HL-60 (cell line): ENCODE measurements around the gene ASB3.

Experiments used
- DNase-seq, 2 experiments: peaks; one replicate each; pipeline ENCODE4 v3.0.0-alpha.2; 2010 to 2020; ENCODE audit warnings: low read depth in 1 of 2, low spot score in 1 of 2
- H3K27ac ChIP-seq: fragments of 250-450 bp; sonication (Bioruptor Pico); replicated peaks from 2 replicates; pipeline ENCODE4 v1.5.1; 2020; ENCODE audit warnings: mild to moderate bottlenecking, moderate library complexity
- H3K27me3 ChIP-seq: fragments of 250-450 bp; sonication (Bioruptor Pico); 2 replicates; pipeline ENCODE4 v1.5.1; 2021; ENCODE audit warnings: mild to moderate bottlenecking, moderate library complexity; ENCODE audit not compliant: insufficient read depth, poor library complexity, severe bottlenecking
- H3K4me3 ChIP-seq: replicated peaks from 2 replicates; pipeline ENCODE4 v1.5.1; 2011; ENCODE audit warnings: mild to moderate bottlenecking, control low read depth, low read length; ENCODE audit not compliant: insufficient read depth
- GABPA ChIP-seq: IDR thresholded peaks from 2 replicates; pipeline ENCODE4 v1.6.1; 2012; ENCODE audit warnings: low read depth
- POLR2AphosphoS5 ChIP-seq: IDR thresholded peaks from 2 replicates; pipeline ENCODE4 v1.6.1; 2012; ENCODE audit warnings: low read depth
- SPI1 ChIP-seq: IDR thresholded peaks from 2 replicates; pipeline ENCODE4 v1.6.1; 2012; ENCODE audit warnings: low read depth, mild to moderate bottlenecking, borderline replicate concordance
- TF ChIP-seq, protein P1 (sequence below): IDR thresholded peaks from one replicate; pipeline ENCODE4 v1.5.1; 2011; ENCODE audit warnings: low read length, control low read depth, inconsistent platforms; ENCODE audit not compliant: insufficient read depth
- TF ChIP-seq, protein P2 (sequence below): IDR thresholded peaks from 2 replicates; pipeline ENCODE4 v1.6.1; 2012; ENCODE audit warnings: low read depth; ENCODE audit not compliant: insufficient replicate concordance

ASB3 gene

DNA sequence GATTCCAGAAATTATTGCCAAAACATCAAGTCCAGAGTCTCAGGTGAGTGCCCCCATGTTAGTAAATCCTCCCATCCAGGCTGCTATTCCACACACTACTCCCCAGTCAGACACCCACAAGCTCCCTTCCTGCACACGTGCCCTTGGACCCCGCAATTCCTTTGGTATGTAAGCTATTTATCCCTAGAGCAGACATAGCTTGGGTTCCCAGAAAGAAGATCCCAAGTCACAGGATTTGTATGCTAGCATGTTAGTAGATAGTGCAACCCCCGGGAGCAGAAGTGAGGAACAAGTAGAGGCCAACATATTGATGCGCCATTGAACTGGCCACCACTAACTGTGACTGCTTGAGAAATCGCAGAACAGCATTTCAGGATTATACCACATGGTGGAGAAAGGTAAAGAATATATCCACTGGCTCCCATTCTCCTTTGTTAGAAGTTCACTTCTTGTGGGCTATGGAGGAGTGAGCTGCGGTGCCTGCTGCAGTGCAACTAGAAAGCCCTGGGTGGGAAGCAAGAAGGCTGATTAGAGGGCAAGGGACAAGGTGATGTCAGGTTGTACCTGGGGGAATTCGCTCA, 156.6 kb downstream of the ASB3 start:
- no peak overlapping the region for H3K27ac ChIP-seq
- no peak overlapping the region for H3K4me3 ChIP-seq
- H3K27me3 ChIP-seq, result no peaks in the 10 kb centered on the region
- no peak for DNase-seq
- TF ChIP-seq, protein P1, sequence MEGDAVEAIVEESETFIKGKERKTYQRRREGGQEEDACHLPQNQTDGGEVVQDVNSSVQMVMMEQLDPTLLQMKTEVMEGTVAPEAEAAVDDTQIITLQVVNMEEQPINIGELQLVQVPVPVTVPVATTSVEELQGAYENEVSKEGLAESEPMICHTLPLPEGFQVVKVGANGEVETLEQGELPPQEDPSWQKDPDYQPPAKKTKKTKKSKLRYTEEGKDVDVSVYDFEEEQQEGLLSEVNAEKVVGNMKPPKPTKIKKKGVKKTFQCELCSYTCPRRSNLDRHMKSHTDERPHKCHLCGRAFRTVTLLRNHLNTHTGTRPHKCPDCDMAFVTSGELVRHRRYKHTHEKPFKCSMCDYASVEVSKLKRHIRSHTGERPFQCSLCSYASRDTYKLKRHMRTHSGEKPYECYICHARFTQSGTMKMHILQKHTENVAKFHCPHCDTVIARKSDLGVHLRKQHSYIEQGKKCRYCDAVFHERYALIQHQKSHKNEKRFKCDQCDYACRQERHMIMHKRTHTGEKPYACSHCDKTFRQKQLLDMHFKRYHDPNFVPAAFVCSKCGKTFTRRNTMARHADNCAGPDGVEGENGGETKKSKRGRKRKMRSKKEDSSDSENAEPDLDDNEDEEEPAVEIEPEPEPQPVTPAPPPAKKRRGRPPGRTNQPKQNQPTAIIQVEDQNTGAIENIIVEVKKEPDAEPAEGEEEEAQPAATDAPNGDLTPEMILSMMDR, result no peak
- TF ChIP-seq, protein P2, sequence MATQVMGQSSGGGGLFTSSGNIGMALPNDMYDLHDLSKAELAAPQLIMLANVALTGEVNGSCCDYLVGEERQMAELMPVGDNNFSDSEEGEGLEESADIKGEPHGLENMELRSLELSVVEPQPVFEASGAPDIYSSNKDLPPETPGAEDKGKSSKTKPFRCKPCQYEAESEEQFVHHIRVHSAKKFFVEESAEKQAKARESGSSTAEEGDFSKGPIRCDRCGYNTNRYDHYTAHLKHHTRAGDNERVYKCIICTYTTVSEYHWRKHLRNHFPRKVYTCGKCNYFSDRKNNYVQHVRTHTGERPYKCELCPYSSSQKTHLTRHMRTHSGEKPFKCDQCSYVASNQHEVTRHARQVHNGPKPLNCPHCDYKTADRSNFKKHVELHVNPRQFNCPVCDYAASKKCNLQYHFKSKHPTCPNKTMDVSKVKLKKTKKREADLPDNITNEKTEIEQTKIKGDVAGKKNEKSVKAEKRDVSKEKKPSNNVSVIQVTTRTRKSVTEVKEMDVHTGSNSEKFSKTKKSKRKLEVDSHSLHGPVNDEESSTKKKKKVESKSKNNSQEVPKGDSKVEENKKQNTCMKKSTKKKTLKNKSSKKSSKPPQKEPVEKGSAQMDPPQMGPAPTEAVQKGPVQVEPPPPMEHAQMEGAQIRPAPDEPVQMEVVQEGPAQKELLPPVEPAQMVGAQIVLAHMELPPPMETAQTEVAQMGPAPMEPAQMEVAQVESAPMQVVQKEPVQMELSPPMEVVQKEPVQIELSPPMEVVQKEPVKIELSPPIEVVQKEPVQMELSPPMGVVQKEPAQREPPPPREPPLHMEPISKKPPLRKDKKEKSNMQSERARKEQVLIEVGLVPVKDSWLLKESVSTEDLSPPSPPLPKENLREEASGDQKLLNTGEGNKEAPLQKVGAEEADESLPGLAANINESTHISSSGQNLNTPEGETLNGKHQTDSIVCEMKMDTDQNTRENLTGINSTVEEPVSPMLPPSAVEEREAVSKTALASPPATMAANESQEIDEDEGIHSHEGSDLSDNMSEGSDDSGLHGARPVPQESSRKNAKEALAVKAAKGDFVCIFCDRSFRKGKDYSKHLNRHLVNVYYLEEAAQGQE, result no peak
- TF ChIP-seq SPI1, result no peak
- no peak for TF ChIP-seq POLR2AphosphoS5
- no peak for TF ChIP-seq GABPA

DNA sequence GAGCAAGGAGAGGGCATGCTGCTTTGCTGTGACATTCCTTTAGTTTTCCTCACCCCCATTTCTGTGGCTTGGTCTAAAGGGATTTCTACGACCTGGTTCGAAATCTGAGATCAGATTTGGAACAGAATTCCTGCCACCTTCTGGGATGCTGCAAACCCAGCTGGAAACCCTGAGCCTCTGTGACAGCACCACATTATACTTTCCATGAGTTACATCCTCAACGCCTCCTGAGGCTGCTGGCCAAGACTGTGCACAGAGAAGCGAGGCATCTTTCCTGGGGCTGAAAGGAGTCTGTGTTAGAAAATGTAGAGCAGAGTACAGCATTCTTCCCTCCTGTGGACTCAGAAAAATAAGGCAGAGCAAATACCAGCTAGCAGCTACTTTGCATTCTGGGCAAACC, 157.3 kb downstream of the ASB3 start:
- Histone ChIP-seq H3K4me3 (no peak overlapping the region), H3K27ac (no peak overlapping the region)

DNA sequence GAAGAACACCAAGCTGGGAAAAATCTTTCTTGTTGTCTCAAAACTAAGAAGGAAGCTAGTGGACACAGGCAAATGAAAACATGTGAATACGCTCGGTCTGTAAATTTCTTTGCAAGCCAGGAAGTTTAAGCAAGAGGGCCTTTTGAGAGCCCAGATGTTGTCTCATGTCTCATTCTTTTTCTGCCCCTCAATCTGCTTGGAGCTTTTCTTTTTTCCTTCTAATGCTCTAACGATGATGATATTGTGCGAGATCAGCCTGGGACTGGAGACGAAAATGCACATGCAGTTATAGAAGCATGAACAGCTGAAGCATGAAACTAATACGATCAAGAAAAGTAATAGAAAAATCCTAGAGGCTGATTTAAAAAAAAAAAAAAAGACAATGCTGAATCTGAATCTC, 157.8 kb downstream of the ASB3 start:
- Histone ChIP-seq H3K27me3 (no peaks in the 10 kb centered on the region), H3K27ac (no peak overlapping the region), H3K4me3 (no peak overlapping the region)
- TF ChIP-seq, protein P2, result no peak
- TF ChIP-seq GABPA, result no peak
- TF ChIP-seq, protein P1, result no peak
- TF ChIP-seq POLR2AphosphoS5, result no peak
- TF ChIP-seq SPI1, result no peak
- no peak for DNase-seq

More for the DNA sequence above, 157.3 kb downstream of the ASB3 start:
- DNase-seq, result no peak
- TF ChIP-seq GABPA (no peak), POLR2AphosphoS5 (no peak), SPI1 (no peak)
- TF ChIP-seq, protein P2, result no peak
- TF ChIP-seq, protein P1, result no peak
- H3K27me3 ChIP-seq, result no peaks in the 10 kb centered on the region
